GM12801 (cell line): Measurements from ENCODE around the gene MED8.

ENCODE experiments used
- TF ChIP-seq, protein P1 (sequence below): IDR thresholded peaks from one replicate; pipeline ENCODE4 v1.5.1; 2011; ENCODE audit warnings: control low read depth; ENCODE audit not compliant: insufficient read length; ENCODE audit errors: extremely low read depth

The MED8 gene

GRCh38 chr1:43388613-43389012 lies 987 bp downstream of the MED8 start:
- TF ChIP-seq, protein P1, sequence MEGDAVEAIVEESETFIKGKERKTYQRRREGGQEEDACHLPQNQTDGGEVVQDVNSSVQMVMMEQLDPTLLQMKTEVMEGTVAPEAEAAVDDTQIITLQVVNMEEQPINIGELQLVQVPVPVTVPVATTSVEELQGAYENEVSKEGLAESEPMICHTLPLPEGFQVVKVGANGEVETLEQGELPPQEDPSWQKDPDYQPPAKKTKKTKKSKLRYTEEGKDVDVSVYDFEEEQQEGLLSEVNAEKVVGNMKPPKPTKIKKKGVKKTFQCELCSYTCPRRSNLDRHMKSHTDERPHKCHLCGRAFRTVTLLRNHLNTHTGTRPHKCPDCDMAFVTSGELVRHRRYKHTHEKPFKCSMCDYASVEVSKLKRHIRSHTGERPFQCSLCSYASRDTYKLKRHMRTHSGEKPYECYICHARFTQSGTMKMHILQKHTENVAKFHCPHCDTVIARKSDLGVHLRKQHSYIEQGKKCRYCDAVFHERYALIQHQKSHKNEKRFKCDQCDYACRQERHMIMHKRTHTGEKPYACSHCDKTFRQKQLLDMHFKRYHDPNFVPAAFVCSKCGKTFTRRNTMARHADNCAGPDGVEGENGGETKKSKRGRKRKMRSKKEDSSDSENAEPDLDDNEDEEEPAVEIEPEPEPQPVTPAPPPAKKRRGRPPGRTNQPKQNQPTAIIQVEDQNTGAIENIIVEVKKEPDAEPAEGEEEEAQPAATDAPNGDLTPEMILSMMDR, result no peak

GRCh38 chr1:43387976-43388599 lies 1.5 kb downstream of the MED8 start:
- TF ChIP-seq, protein P1, result no peak

DNA sequence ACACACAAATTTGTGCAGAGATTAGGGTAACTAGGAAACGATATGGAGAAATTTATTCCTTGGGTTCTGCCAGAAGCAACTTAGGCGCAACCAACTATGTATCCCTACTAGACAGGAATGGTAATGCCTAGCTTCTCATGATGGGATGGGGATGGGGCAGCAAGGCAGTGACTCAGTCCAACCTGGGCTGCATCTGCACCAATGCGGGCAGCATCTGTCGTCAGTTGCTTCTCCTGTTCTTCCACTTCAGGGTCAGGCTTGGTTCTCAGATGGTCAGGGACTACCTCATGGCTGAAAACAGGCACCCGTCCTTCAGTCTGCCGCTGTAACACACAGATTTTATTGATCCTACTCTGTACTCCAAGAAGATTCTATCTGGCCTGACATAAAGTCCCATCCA lies 2.9 kb downstream of the MED8 start:
- TF ChIP-seq, protein P1, result no peak

DNA sequence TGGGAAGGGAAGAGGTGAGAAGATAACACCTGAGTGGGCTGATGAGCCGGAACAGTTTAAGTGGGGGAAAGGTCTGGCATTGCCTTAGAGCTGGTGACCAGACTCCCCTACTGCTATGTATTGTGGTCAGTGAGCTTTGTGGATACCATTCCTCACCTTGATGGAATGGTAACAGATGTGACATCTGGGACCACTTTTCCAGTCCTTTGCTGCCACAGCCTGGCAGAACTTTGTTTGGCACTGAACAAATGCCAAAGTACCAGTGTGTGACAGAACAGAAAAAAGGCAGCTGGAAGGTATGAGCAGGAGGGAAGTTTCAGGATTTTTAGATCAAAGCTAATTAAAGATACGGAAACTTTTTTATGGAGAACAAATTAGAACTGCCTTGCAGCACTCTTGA lies 6.2 kb downstream of the MED8 start:
- TF ChIP-seq, protein P1, result no peak

DNA sequence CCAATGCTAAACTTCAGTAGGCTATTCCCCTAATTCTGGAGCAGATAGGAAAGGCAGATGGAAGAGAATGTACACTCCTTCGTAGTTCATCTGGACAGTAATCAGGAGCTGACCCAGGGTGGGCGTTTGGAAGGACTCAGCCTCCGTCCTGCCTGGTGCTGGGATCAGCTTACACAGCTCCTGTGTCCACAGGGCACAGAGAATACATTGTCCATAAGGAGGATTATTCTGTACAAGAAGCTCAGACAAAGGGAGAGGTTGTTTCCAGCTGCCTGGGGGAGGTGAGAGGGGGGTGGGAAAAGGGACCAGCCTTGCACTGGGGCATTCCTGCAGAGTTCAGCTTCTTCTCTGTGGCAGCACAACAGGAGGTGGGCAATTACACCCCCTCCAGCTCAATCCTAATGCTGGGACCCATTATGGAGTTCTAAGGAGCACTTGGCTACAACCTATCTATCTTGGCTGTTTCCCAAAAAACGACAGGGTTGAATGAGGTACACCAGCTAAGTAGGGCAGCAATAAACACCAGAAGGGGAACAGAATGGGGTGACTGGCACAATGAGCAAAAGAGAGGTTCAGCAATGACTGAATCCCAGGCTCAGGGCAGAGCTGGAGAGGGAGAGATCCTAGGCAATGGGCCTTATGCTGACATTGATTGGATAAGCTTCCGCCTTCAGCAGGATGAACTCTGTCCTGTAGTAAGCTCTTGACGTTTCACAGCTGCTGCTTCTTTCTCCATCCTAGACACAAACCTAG lies 7.4 kb downstream of the MED8 start:
- TF ChIP-seq, protein P1, result no peak

DNA sequence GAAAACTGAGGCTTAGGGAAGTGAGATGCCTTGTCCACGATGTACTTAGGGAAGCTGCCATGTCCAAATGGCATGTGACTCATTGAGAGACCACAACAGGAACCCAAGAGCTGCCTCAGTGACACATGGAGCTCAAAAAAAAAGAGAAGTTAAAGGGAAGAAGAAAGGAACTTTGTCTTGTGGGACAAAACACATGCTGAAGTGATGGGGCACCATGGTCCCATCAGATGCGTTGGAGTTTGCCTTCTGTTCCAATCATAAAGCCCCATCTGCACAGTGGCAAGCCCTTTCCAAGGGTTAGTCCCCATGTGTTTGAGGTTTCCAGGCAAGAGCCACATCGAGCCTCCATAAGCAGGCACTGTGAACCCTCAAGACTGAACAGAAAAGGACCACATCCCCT lies 8.0 kb downstream of the MED8 start:
- TF ChIP-seq, protein P1, result no peak

GRCh38 chr1:43379476-43379875 lies 10.1 kb downstream of the MED8 start:
- TF ChIP-seq, protein P1, result no peak
